ENCODE data around the gene PSRC1. TPM values are rescaled to one million over a fixed set of nuclear protein-coding genes. Genes with fewer than 3 reads are reported as not detected.

Gene PSRC1
- total RNA-seq, 1 experiment from 2014 or later: 68.4 TPM

GRCh38 chr1:109292364-109292763, 9.4 kb upstream of the PSRC1 start (continued):
- TF ChIP-seq ZNF512 (CRISPR knock-in tag; IDR thresholded peaks at IDR 0.05; ENCODE audit: borderline replicate concordance) (no peak), ATF6 (CRISPR knock-in tag; IDR thresholded peaks at IDR 0.05) (no peak), HMGXB4 (CRISPR knock-in tag; IDR thresholded peaks at IDR 0.05) (no peak), CBFB (CRISPR knock-in tag; IDR thresholded peaks at IDR 0.05; ENCODE audit: low read depth) (no peak), ZNF671 (CRISPR knock-in tag; IDR thresholded peaks at IDR 0.05) (no peak), NFYB (CRISPR knock-in tag; conservative IDR thresholded peaks at IDR 0.05; ENCODE audit: low read depth) (no peak)

GRCh38 chr1:109290998-109291397, 8.1 kb upstream of the PSRC1 start:
- H3K4me3 Mint-ChIP-seq: no peak overlapping the region
- ChIA-PET POLR2A (no interaction called here), CTCF (interaction anchor here (1.3 to 2.0 kb wide), 2 partner anchors 14 to 90 kb away, joined by 3 to 7 read pairs; no protein-coding TSS in a partner anchor)
- ATAC-seq (no peak), DNase-seq (ENCODE audit: low spot score) (no peak)
- H3K4me1 Mint-ChIP-seq: peaks cover 16% of the 10 kb centered on the region
- H3K9me3 Mint-ChIP-seq: peaks cover 4% of the 10 kb centered on the region; the same call in 1 of the 2 replicates
- TF ChIP-seq NFATC4 (CRISPR knock-in tag; IDR thresholded peaks at IDR 0.05): no peak
- no peak for TF ChIP-seq OVOL2 (CRISPR knock-in tag; IDR thresholded peaks at IDR 0.05; ENCODE audit: borderline replicate concordance)
- TF ChIP-seq ZNF671 (CRISPR knock-in tag; IDR thresholded peaks at IDR 0.05): no peak
- TF ChIP-seq MLX (CRISPR knock-in tag; IDR thresholded peaks at IDR 0.05): no peak
- TF ChIP-seq AR (CRISPR knock-in tag; IDR thresholded peaks at IDR 0.05): no peak
- TF ChIP-seq PRDM15 (CRISPR knock-in tag; IDR thresholded peaks at IDR 0.05): no peak
- no peak for TF ChIP-seq EMX1 (CRISPR knock-in tag; IDR thresholded peaks at IDR 0.05)
- TF ChIP-seq NR3C1 (CRISPR knock-in tag; conservative IDR thresholded peaks at IDR 0.05; ENCODE audit: low read depth): no peak
- no peak for TF ChIP-seq CREM (CRISPR knock-in tag; IDR thresholded peaks at IDR 0.05)
- no peak for TF ChIP-seq USF1 (CRISPR knock-in tag; IDR thresholded peaks at IDR 0.05)
- TF ChIP-seq NR2C2 (CRISPR knock-in tag; IDR thresholded peaks at IDR 0.05): no peak
- TF ChIP-seq ZNF219 (CRISPR knock-in tag; IDR thresholded peaks at IDR 0.05; ENCODE audit: borderline replicate concordance): no peak
- H3K27ac Mint-ChIP-seq: no peak overlapping the region
- H3K36me3 Mint-ChIP-seq: no peaks in the 10 kb centered on the region
- H3K27me3 Mint-ChIP-seq (ENCODE audit: low read depth): no peaks in the 10 kb centered on the region
